K562 (cell line): ENCODE data around the gene KNSTRN. TPM values are rescaled to one million over a fixed set of nuclear protein-coding genes. Genes with fewer than 3 reads are reported as not detected.

Experiments
- ETV1 ChIP-seq: fragments of 450-650 bp; conservative IDR thresholded peaks from 2 replicates; pipeline ENCODE4 v1.6.1; 2016; ENCODE audit warnings: missing genetic modification characterization, control low read depth, low read depth, missing compliant biosample characterization
- GABPA ChIP-seq: fragments of 200-800 bp; sonication (Bioruptor generic); conservative IDR thresholded peaks from 2 replicates; pipeline ENCODE4 v1.6.1; 2016; ENCODE audit warnings: low read depth, missing genetic modification characterization, missing compliant biosample characterization
- HEY1 ChIP-seq: fragments of 250-450 bp; sonication (Bioruptor Pico); IDR thresholded peaks from 2 replicates; pipeline ENCODE4 v1.5.0; 2020; ENCODE audit warnings: mild to moderate bottlenecking, moderate library complexity, borderline replicate concordance
- HOMEZ ChIP-seq: fragments of 250-450 bp; sonication (Bioruptor Pico); IDR thresholded peaks from 2 replicates; pipeline ENCODE4 v1.4.0; 2020; ENCODE audit warnings: mild to moderate bottlenecking, moderate library complexity
- HSF4 ChIP-seq: fragments of 250-450 bp; sonication (Bioruptor Pico); IDR thresholded peaks from 2 replicates; pipeline ENCODE4 v2.1.2; 2022; ENCODE audit warnings: mild to moderate bottlenecking, moderate library complexity, borderline replicate concordance
- KDM2B ChIP-seq: fragments of 250-450 bp; sonication (Bioruptor Pico); IDR thresholded peaks from 2 replicates; pipeline ENCODE4 v1.8.0; 2021; ENCODE audit warnings: mild to moderate bottlenecking, moderate library complexity
- KDM4B ChIP-seq, 2 experiments: fragments of 450-650 bp in 1 of 2; sonication (generic) in 1 of 2; IDR thresholded peaks; 2 replicates each; pipeline ENCODE4 v1.6.1; 2016 to 2017; ENCODE audit warnings: borderline replicate concordance in 2 of 2, antibody characterized with exemption in 1 of 2, low read depth in 1 of 2, mild to moderate bottlenecking in 1 of 2
- L3MBTL2 ChIP-seq: fragments of 450-650 bp; IDR thresholded peaks from 2 replicates; pipeline ENCODE4 v1.6.1; 2016; ENCODE audit warnings: mild to moderate bottlenecking, moderate library complexity
- LEF1 ChIP-seq: fragments of 450-650 bp; IDR thresholded peaks from 2 replicates; pipeline ENCODE4 v1.6.1; 2016; ENCODE audit warnings: mild to moderate bottlenecking
- MCM3 ChIP-seq: fragments of 450-650 bp; IDR thresholded peaks from 2 replicates; pipeline ENCODE4 v1.6.1; 2016
- NONO ChIP-seq, 2 experiments: fragments of 200-400 bp in 1 of 2; fragments of 450-650 bp in 1 of 2; formaldehyde crosslinking in 1 of 2; IDR thresholded peaks; 2 replicates each; pipeline ENCODE4 v1.6.1; 2017; ENCODE audit warnings: low read depth in 2 of 2, mild to moderate bottlenecking in 2 of 2, moderate library complexity in 2 of 2, low read length in 1 of 2
- NRF1 ChIP-seq, 2 experiments: fragments of 450-650 bp; IDR thresholded peaks in 1 of 2; conservative IDR thresholded peaks in 1 of 2; 2 replicates each; pipeline ENCODE4 v1.6.1; 2014; ENCODE audit warnings: mild to moderate bottlenecking in 2 of 2
- PHF8 ChIP-seq: fragments of 200-600 bp; sonication (generic); IDR thresholded peaks from 2 replicates; pipeline ENCODE4 v1.6.1; 2012; ENCODE audit warnings: mixed run types, mild to moderate bottlenecking, inconsistent platforms, low read length, moderate library complexity, borderline replicate concordance
- POU5F1 ChIP-seq: fragments of 150-350 bp; IDR thresholded peaks from 2 replicates; pipeline ENCODE4 v1.6.1; 2014; ENCODE audit warnings: borderline replicate concordance, low read length, low read depth, mild to moderate bottlenecking; ENCODE audit not compliant: partially characterized antibody
- SLC30A9 ChIP-seq: fragments of 250-450 bp; sonication (Bioruptor Pico); IDR thresholded peaks from 2 replicates; pipeline ENCODE4 v1.8.0; 2022; ENCODE audit warnings: mild to moderate bottlenecking, moderate library complexity
- SMARCE1 ChIP-seq: fragments of 450-650 bp; IDR thresholded peaks from 2 replicates; pipeline ENCODE4 v1.7.1; 2016; ENCODE audit warnings: mild to moderate bottlenecking
- ZNF740 ChIP-seq, 3 experiments: fragments of 200-800 bp in 1 of 3; sonication (Bioruptor generic) in 1 of 3; sonication (generic) in 1 of 3; formaldehyde crosslinking in 1 of 3; IDR thresholded peaks; 2 replicates each; pipeline versions ENCODE4 v1.6.1 to v1.8.0; 2016 to 2022; ENCODE audit warnings: mild to moderate bottlenecking in 2 of 3, missing compliant biosample characterization in 2 of 3, missing genetic modification characterization in 2 of 3, missing genetic modification reagents in 1 of 3
- polyA plus RNA-seq, 8 experiments: library from polyadenylated mRNA; depleted of rRNA in 4 of 8; stranded (reverse) in 5 of 8; unstranded in 3 of 8; fragments of >200 nt; fragmentation: Nextera tagmentation in 2 of 8; fragmentation: Illumina TruSeq in 1 of 8; extraction: Ambion mirVana in 2 of 8; extraction: Trizol in 1 of 8; gene quantifications; 2 replicates each; pipeline versions ENCODE4 v1.2.1 to v1.2.3, GENCODE V29; 2011 to 2014; ENCODE audit warnings: inconsistent platforms in 1 of 8, missing spikeins in 1 of 8
- total RNA-seq, 7 experiments: library from RNA; depleted of rRNA in 6 of 7; stranded (reverse); fragments of >200 nt in 6 of 7; fragmentation: Illumina TruSeq in 2 of 7; extraction: Trizol in 2 of 7; gene quantifications; 2 replicates each; pipeline versions ENCODE4 v1.2.1 to v1.2.3, GENCODE V29; 2011 to 2021; ENCODE audit warnings: low replicate concordance in 1 of 7
- TF ChIP-seq, protein P1 (sequence below), 2 experiments: fragments of 450-650 bp in 1 of 2; sonication (generic) in 1 of 2; formaldehyde crosslinking in 1 of 2; IDR thresholded peaks in 1 of 2; conservative IDR thresholded peaks in 1 of 2; 2 replicates each; pipeline versions ENCODE4 v1.6.1 to v1.8.1; 2016 to 2023; ENCODE audit warnings: mild to moderate bottlenecking in 2 of 2, moderate library complexity in 2 of 2, inconsistent platforms in 1 of 2, missing genetic modification reagents in 1 of 2

KNSTRN gene
- total and polyA plus RNA-seq, 9 of the 15 experiments (the other 6 are each of a cell fraction or from before 2014, with no cell fraction given): 48.7 to 88.2 (median 66.3) TPM

- TF ChIP-seq HEY1: no peak
- TF ChIP-seq SLC30A9 (CRISPR knock-in tag): no peak
- TF ChIP-seq NRF1 (conservative IDR thresholded peaks at IDR 0.05 in 1 of 2, IDR thresholded peaks at IDR 0.05 in 1 of 2): no peak
- no peak for TF ChIP-seq MCM3
- no peak for TF ChIP-seq SMARCE1
- no peak for TF ChIP-seq POU5F1
- peak; percentile 53; the same call in 1 of the 2 replicates for TF ChIP-seq ETV1 (tag)
- TF ChIP-seq LEF1: peak; percentile 43; the same call in 1 of the 2 replicates
- TF ChIP-seq PHF8: peak; percentile 44; the same call in 1 of the 2 replicates
- TF ChIP-seq GABPA: no peak
- TF ChIP-seq, protein P1, sequence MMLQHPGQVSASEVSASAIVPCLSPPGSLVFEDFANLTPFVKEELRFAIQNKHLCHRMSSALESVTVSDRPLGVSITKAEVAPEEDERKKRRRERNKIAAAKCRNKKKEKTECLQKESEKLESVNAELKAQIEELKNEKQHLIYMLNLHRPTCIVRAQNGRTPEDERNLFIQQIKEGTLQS (IDR thresholded peaks at IDR 0.05): no peak
- TF ChIP-seq, protein P1 (CRISPR knock-in tag; conservative IDR thresholded peaks at IDR 0.05): no peak
- peak; percentile 14; the same call in 1 of the 2 replicates for TF ChIP-seq L3MBTL2
- TF ChIP-seq HOMEZ (CRISPR knock-in tag): no peak
- TF ChIP-seq ZNF740 (CRISPR knock-in tag; IDR thresholded peaks at IDR 0.05): peak; percentile 67
- 0 out of 4 replicates have a peak, but pooled peaks of 1 of the 2 experiments have one; percentile 51 for TF ChIP-seq ZNF740 (tag; IDR thresholded peaks at IDR 0.05)
- TF ChIP-seq HSF4 (CRISPR knock-in tag): no peak
- TF ChIP-seq KDM4B (IDR thresholded peaks at IDR 0.05; ENCODE audit: borderline replicate concordance in 2 of 2, low read depth in 1 of 2): 0 out of 4 replicates have a peak, but pooled peaks of 1 of the 2 experiments have one; percentile 32
- TF ChIP-seq NONO (IDR thresholded peaks at IDR 0.05; ENCODE audit: low read depth in 2 of 2, low read length in 1 of 2): 0 out of 4 replicates have a peak, but pooled peaks of 1 of the 2 experiments have one; percentile 2
- TF ChIP-seq KDM2B (CRISPR knock-in tag): no peak
These were observed 53.8 kb downstream of the KNSTRN start (continued) for GRCh38 chr15:40436116-40436891.
